Measurements from ENCODE around the gene PKDCC.
"Not testable (repeated sequence)": the region's sequence is repeated elsewhere in the genome, so short reads cannot be mapped to it uniquely, and the experiment has no call there.

PKDCC gene

GRCh38 chr2:42065753-42066152 is 17.9 kb downstream of the PKDCC start:
- not testable (repeated sequence) for DNase-seq

GRCh38 chr2:42067001-42067400 is 19.2 kb downstream of the PKDCC start:
- DNase-seq: not testable (repeated sequence)

GRCh38 chr2:42067521-42067920 is 19.7 kb downstream of the PKDCC start:
- no peak for DNase-seq

- DNase-seq: no peak
Observed at GRCh38 chr2:42068571-42069178, 20.9 kb downstream of the PKDCC start.

- no peak for DNase-seq
Observed at GRCh38 chr2:42069568-42069967, 21.7 kb downstream of the PKDCC start.

- DNase-seq: peak; percentile 38 to 62 (median 56)
Observed at GRCh38 chr2:42071791-42072190, 24.0 kb downstream of the PKDCC start.

- DNase-seq: peak; percentile 18 to 61 (median 55)
Observed at GRCh38 chr2:42072349-42073118, 24.7 kb downstream of the PKDCC start.

GRCh38 chr2:42073739-42074503 is 26.1 kb downstream of the PKDCC start:
- DNase-seq: peak in 1 of 4 experiments; percentile 27

GRCh38 chr2:42074661-42075060 is 26.8 kb downstream of the PKDCC start:
- no peak for DNase-seq

GRCh38 chr2:42076357-42077225 is 28.8 kb downstream of the PKDCC start:
- DNase-seq: no peak

- no peak for DNase-seq
Observed at GRCh38 chr2:42077343-42077742, 29.5 kb downstream of the PKDCC start.

- no peak for DNase-seq
Observed at GRCh38 chr2:42079737-42080287, 32.0 kb downstream of the PKDCC start.

- DNase-seq: not testable (repeated sequence)
Observed at GRCh38 chr2:42081151-42081550, 33.3 kb downstream of the PKDCC start.

GRCh38 chr2:42082016-42082415 is 34.2 kb downstream of the PKDCC start:
- no peak for DNase-seq

GRCh38 chr2:42084231-42084671 is 36.4 kb downstream of the PKDCC start:
- no peak for DNase-seq

- not testable (repeated sequence) for DNase-seq
Observed at GRCh38 chr2:42085070-42085469, 37.2 kb downstream of the PKDCC start.

- no peak for DNase-seq
Observed at GRCh38 chr2:42085706-42086487, 38.1 kb downstream of the PKDCC start.

GRCh38 chr2:42086500-42086953 is 38.7 kb downstream of the PKDCC start:
- DNase-seq: peak; percentile 54 to 76 (median 72)

GRCh38 chr2:42087137-42087856 is 39.5 kb downstream of the PKDCC start:
- no peak for DNase-seq

- DNase-seq: no peak
Observed at GRCh38 chr2:42087857-42088195, 40.0 kb downstream of the PKDCC start.
